Ectodermal cell (in vitro differentiated cells): Measurements from ENCODE around the gene MEF2D.

Experiments
- H3K27ac ChIP-seq: 2 replicates; pipeline ENCODE4 v1.7.0; 2013; ENCODE audit warnings: mild to moderate bottlenecking, low read depth, low read length; ENCODE audit not compliant: insufficient read depth, poor library complexity, severe bottlenecking
- H3K27me3 ChIP-seq: 2 replicates; pipeline ENCODE4 v1.7.0; 2013; ENCODE audit warnings: mild to moderate bottlenecking, low read length; ENCODE audit not compliant: insufficient read depth, control insufficient read depth, poor library complexity, severe bottlenecking
- H3K36me3 ChIP-seq: one replicate; pipeline ENCODE4 v1.7.0; 2013; ENCODE audit warnings: low read length; ENCODE audit not compliant: control insufficient read depth, insufficient read depth
- H3K4me1 ChIP-seq: one replicate; pipeline ENCODE4 v1.7.0; 2013; ENCODE audit warnings: low read length; ENCODE audit not compliant: control insufficient read depth, insufficient read depth
- H3K4me3 ChIP-seq: 2 replicates; pipeline ENCODE4 v1.7.0; 2013; ENCODE audit warnings: low read depth, low read length, control low read depth; ENCODE audit not compliant: insufficient read depth
- H3K9me3 ChIP-seq: 2 replicates; pipeline ENCODE4 v1.7.0; 2013; ENCODE audit warnings: mild to moderate bottlenecking, low read length, moderate library complexity; ENCODE audit not compliant: control insufficient read depth
- WGBS, 2 experiments: methylation state at CpG; one replicate each; pipeline ENCODE4 v1.1.7; 2013; ENCODE audit warnings: missing lambda C conversion rate in 2 of 2; 5-methylcytosine and 5-hydroxymethylcytosine counted together

The MEF2D gene

DNA sequence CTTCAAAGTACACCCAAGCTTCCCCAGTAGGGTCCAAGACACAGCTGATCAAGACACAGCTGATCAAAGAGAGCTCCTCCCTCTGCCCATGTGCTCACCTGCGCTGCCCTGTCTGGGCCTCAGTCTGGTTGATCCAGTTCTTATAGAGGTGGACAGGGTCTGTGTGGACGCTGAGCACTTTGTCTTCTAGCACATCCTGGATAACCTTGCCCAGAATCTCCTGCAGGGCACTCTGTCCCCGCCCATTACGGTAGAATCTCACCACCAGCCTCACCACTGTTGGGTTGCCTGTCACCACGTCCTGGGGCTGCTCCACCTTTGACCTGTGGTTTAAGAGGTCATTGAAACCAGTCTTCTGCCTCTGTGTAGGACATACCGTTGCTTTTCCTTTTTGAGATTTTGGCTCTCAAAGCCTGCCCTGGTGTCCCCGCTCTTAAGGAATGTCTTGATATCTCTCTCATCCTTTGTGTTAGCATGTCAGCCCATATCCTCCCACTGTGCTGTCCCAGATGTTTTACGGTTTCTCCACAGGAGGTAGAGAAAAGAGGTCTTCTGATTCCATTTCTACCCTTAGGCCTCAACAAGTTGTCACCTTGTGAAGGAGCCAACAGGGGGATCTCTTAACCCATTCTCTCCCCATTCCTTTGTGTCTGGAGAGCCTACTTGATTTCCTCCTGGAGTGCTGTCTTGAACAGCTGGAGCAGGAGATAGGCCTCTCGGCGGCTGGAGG lies 38.3 kb upstream of the MEF2D start:
- H3K36me3 ChIP-seq: peaks cover 27% of the 10 kb centered on the region
- H3K27me3 ChIP-seq: no peaks in the 10 kb centered on the region
- 83 to 87% methylated on average over 10 of the region's 10 CpGs for WGBS, 2 experiments
- H3K4me1 ChIP-seq: no peaks in the 10 kb centered on the region
- H3K4me3 ChIP-seq: no peak overlapping the region
- no peaks in the 10 kb centered on the region for H3K9me3 ChIP-seq
- H3K27ac ChIP-seq: no peak overlapping the region

DNA sequence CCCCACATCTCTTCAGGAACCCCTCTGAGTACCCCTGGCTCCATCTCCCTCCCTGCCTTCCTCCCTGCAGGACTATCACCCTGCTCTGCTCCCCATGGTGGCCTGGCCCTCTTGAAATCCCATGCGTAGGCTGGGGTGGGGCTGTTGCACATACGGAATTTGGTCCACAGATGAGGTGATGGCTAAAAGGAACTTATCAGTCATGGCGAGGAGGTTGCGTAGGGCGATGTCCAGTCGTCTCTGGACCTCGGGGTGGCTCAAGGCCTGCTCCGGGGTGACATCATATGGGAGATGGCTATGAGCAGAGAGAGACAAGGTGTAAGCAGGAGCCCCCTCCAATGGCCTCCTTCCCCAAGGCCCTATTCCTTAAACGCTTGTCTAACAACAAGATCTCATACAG lies 36.5 kb upstream of the MEF2D start:
- H3K27ac ChIP-seq: no peak overlapping the region
- H3K27me3 ChIP-seq: no peaks in the 10 kb centered on the region
- WGBS, 2 experiments: 95 to 96% methylated on average over 9 of the region's 9 CpGs
- H3K36me3 ChIP-seq: peaks cover 36% of the 10 kb centered on the region
- no peak overlapping the region for H3K4me3 ChIP-seq
- H3K9me3 ChIP-seq: no peaks in the 10 kb centered on the region
- no peaks in the 10 kb centered on the region for H3K4me1 ChIP-seq

DNA sequence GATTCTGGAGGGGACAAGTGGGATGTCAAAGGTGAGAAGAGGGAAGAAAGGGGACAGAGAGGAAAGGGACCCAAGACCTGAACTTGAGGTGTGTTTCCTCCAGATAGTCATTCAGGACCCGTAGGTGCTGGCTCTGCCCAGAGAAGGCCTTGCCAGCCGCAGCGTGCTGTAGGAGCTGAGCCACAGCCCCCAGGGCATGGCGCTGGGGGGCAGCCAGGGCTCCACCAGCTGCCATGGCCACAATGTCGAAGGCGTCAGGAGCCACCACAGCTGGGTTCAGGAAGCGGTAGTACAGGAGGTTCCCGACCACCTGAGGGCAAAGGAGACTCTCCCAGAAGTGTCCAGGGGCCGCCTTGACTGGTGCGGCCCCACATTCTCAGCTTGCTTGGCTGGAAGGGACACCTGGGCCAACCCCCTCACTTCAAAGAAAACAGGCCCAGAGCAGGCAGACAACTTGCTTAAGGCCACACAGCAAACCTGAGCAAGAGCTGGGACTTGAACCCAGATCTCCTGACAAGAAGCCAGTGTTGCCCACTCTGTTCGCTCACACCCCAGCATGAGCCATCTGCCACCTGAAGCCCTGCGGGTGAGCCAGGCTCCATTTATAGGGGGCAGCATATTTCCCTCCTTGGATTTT lies 34.0 kb upstream of the MEF2D start:
- no peaks in the 10 kb centered on the region for H3K4me1 ChIP-seq
- no peaks in the 10 kb centered on the region for H3K9me3 ChIP-seq
- 94 to 98% methylated on average over 12 of the region's 12 CpGs for WGBS, 2 experiments
- H3K27ac ChIP-seq: no peak overlapping the region
- H3K27me3 ChIP-seq: no peaks in the 10 kb centered on the region
- H3K36me3 ChIP-seq: peaks cover 38% of the 10 kb centered on the region
- H3K4me3 ChIP-seq: no peak overlapping the region

DNA sequence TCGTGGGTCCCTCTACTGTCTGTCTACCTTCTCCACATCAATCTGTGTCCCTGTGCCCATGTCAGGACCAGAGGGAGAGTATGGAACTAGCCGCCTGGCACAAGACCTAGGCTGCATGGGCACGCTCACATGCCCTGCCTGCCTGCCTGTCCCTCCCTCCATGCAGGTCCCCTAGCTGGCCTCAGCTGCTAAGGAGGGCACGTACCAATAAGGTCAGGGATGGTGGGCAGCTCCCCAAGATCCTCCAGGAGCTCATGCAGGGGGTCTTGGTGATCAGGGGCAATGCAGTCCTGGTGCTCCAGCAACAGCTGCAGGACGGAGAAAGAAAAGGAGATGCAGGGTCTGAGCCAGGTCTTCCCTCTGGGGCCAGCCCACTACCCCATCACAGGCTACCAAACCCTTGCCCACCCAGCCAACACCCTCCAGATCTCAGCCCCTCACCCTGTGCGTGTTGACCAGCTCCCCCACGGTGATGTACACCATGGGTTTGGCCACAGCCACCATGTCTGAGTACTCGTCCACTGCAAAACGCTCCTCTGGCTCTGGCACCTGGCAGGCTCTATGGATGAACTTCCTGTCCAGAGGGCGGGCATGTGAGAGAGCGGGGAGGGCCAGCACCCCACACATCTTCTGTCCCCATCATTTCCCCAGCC lies 33.1 kb upstream of the MEF2D start:
- Histone ChIP-seq H3K4me3 (no peak overlapping the region), H3K36me3 (peaks cover 37% of the 10 kb centered on the region), H3K4me1 (no peaks in the 10 kb centered on the region), H3K27ac (no peak overlapping the region), H3K9me3 (no peaks in the 10 kb centered on the region), H3K27me3 (no peaks in the 10 kb centered on the region)
- WGBS, 2 experiments: 94% methylated on average over 11 of the region's 11 CpGs

DNA sequence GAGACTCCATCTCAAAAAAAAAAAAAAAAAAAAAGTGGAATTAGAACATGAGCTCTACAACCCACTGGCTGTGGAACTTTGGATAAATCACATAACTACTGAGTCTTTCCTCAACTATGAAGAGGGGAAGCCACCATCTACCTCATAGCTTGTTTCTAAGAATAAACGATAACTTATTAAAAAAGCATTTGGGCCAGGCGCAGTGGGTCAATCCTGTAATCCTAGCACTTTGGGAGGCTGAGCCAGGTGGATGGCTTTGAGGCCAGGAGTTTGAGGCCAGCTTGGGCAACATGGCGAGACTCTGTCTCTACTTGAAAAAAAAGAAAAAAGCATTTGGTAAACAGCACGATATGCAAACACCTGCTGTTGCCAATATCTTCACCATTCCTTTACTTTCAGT lies 31.8 kb upstream of the MEF2D start:
- Histone ChIP-seq H3K27ac (no peak overlapping the region), H3K36me3 (peaks cover 34% of the 10 kb centered on the region)
- WGBS, 2 experiments: 89 to 97% methylated on average over 4 of the region's 4 CpGs

DNA sequence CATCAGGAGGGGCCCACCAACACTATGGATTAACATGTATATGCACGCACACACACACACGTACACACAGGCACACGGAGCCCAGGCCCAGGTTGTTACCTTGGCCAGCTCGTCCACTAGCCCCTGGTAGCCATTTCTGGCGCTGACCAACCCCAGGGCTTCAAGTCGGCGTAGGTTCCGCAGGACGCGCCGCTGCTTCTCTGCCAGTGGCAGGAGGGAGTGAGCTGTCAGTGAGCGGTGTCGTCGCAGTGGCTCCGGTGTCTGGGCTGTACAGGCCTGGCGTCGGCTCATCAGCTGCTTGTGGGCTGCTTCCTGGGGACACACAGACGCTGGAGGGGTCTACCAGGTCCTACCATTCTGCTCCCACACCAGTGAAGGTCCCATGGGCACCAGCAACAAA lies 29.4 kb upstream of the MEF2D start:
- 95 to 96% methylated on average over 18 of the region's 18 CpGs for WGBS, 2 experiments
- peaks cover 28% of the 10 kb centered on the region for H3K36me3 ChIP-seq

More for the DNA sequence above, 31.8 kb upstream of the MEF2D start:
- H3K27me3 ChIP-seq: no peaks in the 10 kb centered on the region
- H3K4me3 ChIP-seq: no peak overlapping the region
- no peaks in the 10 kb centered on the region for H3K9me3 ChIP-seq
- no peaks in the 10 kb centered on the region for H3K4me1 ChIP-seq

DNA sequence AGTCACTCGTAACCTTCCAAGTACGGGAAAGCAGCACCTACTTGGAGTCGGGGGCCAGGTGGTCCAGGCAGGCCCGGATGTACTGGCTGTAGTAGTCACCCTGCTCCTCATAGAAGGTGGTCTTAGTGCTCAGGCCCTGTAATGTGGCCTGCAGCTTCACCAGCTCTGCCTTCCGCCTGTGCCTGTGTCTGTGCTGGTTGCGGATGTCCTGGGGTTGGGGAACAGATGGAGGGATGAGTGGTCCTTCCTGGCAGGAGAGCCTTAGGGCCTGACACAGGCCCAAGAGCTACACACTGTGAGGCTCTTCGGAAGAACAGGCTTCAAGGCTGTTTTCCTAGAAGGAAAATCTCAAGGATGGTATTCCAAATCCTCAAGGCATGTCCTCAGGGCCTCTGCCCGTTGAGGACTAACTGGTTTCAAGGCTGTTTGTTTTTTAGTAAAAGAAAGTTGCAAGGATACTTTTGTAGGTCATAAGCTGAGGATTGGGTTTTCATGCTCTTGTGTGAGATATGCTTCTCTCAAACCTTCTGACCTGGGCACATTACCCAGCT lies 28.4 kb upstream of the MEF2D start:
- Histone ChIP-seq H3K36me3 (peaks cover 28% of the 10 kb centered on the region), H3K27me3 (no peaks in the 10 kb centered on the region), H3K27ac (no peak overlapping the region), H3K9me3 (no peaks in the 10 kb centered on the region), H3K4me1 (no peaks in the 10 kb centered on the region), H3K4me3 (no peak overlapping the region)
- 96% methylated on average over 8 of the region's 8 CpGs for WGBS, 2 experiments

More for the DNA sequence above, 29.4 kb upstream of the MEF2D start:
- no peaks in the 10 kb centered on the region for H3K27me3 ChIP-seq
- no peak overlapping the region for H3K27ac ChIP-seq
- H3K4me1 ChIP-seq: no peaks in the 10 kb centered on the region
- no peaks in the 10 kb centered on the region for H3K9me3 ChIP-seq
- H3K4me3 ChIP-seq: no peak overlapping the region

DNA sequence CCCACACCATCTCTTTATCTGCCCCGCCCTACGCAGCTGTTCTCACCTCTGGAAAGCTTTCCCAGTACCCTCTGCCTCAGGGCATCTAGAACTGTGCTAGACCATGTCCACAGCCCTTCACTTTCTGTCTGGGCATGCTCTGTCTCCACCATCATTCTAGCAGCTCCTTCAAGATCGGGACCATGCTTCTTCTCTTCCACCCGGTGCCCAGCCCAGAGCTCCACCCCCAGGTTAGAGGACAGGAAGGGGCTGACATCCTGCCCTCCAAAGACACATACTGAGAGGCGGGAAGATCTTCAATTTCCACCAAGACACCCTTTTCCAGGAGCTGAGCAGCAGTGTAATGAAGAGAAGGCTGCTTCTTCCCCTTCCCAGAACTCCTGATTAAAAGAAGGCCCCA lies 27.7 kb upstream of the MEF2D start:
- H3K4me1 ChIP-seq: no peaks in the 10 kb centered on the region
- H3K9me3 ChIP-seq: no peaks in the 10 kb centered on the region
- peaks cover 25% of the 10 kb centered on the region for H3K36me3 ChIP-seq
- WGBS, 2 experiments: 88 to 90% methylated on average over 5 of the region's 5 CpGs
- no peak overlapping the region for H3K27ac ChIP-seq
- no peak overlapping the region for H3K4me3 ChIP-seq
- H3K27me3 ChIP-seq: no peaks in the 10 kb centered on the region

DNA sequence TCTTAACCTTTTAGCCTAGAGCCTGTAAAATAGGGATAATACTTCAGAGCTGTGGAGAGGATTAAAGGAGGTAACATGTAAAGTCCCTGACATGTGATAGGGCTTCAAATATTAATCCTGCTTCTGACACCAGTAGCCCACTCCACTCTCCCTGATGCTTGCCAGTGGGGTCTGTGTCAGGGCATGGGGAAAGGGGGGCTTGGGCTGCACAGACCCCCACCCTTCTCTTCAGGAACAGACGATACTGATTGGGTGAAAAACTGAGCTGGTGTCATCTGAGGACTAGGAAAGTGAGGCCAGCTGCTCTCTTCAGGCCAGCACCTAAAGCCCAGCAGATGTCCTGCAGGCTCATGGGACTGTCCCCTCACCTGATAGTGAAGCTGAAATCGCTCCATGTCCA lies 27.0 kb upstream of the MEF2D start:
- H3K4me3 ChIP-seq: no peak overlapping the region
- H3K27ac ChIP-seq: no peak overlapping the region
- no peaks in the 10 kb centered on the region for H3K4me1 ChIP-seq
- H3K36me3 ChIP-seq: peaks cover 20% of the 10 kb centered on the region
- H3K27me3 ChIP-seq: no peaks in the 10 kb centered on the region
- H3K9me3 ChIP-seq: no peaks in the 10 kb centered on the region
- 92 to 96% methylated on average over 2 of the region's 2 CpGs for WGBS, 2 experiments

DNA sequence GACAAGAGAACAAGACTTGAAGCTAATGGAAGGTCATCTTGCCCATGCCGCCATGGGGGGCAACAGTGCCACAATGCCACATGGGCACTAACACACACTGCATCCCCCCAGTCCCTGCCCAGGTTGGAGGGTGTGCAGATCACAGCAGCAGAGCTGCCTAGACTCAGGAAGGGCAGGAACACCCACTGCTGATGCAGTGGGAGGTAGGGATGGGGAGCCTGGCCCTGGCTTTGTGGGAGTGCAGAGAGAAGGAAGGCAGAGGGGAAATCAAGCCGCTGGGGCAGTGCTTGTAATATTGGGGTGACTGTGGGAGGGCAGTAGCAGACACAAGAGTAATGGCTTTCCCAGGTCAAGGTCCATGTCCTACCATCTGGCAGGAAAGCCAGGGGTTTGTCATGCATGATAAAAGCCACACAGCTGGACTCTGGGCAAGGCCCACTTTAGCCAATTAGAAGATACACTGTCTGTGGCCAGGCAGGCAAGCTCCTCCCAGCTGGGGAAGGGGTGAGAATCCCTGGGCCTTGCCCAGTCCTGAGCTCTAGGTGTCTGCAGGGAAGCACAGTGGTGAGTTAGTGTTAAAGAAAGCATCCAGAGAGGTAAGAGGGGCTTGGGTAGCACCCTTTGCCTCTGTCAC lies 25.4 kb upstream of the MEF2D start:
- H3K4me3 ChIP-seq: no peak overlapping the region
- peaks cover 14% of the 10 kb centered on the region for H3K36me3 ChIP-seq
- H3K27me3 ChIP-seq: no peaks in the 10 kb centered on the region
- WGBS, 2 experiments: 77 to 78% methylated on average over 2 of the region's 2 CpGs
- H3K27ac ChIP-seq: no peak overlapping the region
- no peaks in the 10 kb centered on the region for H3K4me1 ChIP-seq
- no peaks in the 10 kb centered on the region for H3K9me3 ChIP-seq
